Measurements from ENCODE around the gene SUSD5. TPM values are rescaled to one million over a fixed set of nuclear protein-coding genes. Genes with fewer than 3 reads are reported as not detected.

Gene SUSD5
- total and polyA plus RNA-seq, 2 experiments from 2014 or later, result 1.4 to 3.6 TPM

GRCh38 chr3:33117461-33117860, 101.1 kb downstream of the SUSD5 start:
- Histone ChIP-seq H3K4me1 (ENCODE audit: insufficient read depth) (peaks cover 15% of the 10 kb centered on the region), H3K27me3 (ENCODE audit: insufficient read depth) (peaks cover 3% of the 10 kb centered on the region; the same call in 1 of the 2 replicates), H3K4me3 (no peak overlapping the region), H3K27ac (ENCODE audit: low read depth) (no peak overlapping the region), H3K79me2 (replicated peaks; ENCODE audit: insufficient read depth) (peaks cover 26% of the 10 kb centered on the region; the same call in 1 of the 2 replicates), H3K4me2 (no peak overlapping the region), H3K36me3 (ENCODE audit: insufficient read depth) (no peaks in the 10 kb centered on the region), H4K20me1 (replicated peaks; ENCODE audit: insufficient read depth) (no peaks in the 10 kb centered on the region; the same call in none of the 2 replicates), H3F3A (replicated peaks; ENCODE audit: low read depth) (peaks cover 8% of the 10 kb centered on the region; the same call in 1 of the 2 replicates), H2AFZ (no peak overlapping the region), H3K9me2 (ENCODE audit: insufficient read depth) (no peaks in the 10 kb centered on the region)
- TF ChIP-seq REST (IDR thresholded peaks at IDR 0.05; ENCODE audit: unreplicated experiment), result no peak
- TF ChIP-seq CREB1 (CRISPR knock-in tag; IDR thresholded peaks at IDR 0.05; ENCODE audit: low read depth), result no peak
- no peak overlapping the region for H3K4me3 Mint-ChIP-seq
- H3K4me1 Mint-ChIP-seq, result peaks cover 14% of the 10 kb centered on the region
- ATAC-seq (no peak), DNase-seq (ENCODE audit: low spot score) (no peak)
- peaks cover 1% of the 10 kb centered on the region; the same call in 1 of the 3 replicates for H3K9me3 Mint-ChIP-seq
- no peak overlapping the region for H3K27ac Mint-ChIP-seq
- H3K36me3 Mint-ChIP-seq (ENCODE audit: low read depth), result peaks cover 9% of the 10 kb centered on the region
- peaks cover 2% of the 10 kb centered on the region for H3K27me3 Mint-ChIP-seq (ENCODE audit: insufficient read depth, low read depth, poor library complexity)

DNA sequence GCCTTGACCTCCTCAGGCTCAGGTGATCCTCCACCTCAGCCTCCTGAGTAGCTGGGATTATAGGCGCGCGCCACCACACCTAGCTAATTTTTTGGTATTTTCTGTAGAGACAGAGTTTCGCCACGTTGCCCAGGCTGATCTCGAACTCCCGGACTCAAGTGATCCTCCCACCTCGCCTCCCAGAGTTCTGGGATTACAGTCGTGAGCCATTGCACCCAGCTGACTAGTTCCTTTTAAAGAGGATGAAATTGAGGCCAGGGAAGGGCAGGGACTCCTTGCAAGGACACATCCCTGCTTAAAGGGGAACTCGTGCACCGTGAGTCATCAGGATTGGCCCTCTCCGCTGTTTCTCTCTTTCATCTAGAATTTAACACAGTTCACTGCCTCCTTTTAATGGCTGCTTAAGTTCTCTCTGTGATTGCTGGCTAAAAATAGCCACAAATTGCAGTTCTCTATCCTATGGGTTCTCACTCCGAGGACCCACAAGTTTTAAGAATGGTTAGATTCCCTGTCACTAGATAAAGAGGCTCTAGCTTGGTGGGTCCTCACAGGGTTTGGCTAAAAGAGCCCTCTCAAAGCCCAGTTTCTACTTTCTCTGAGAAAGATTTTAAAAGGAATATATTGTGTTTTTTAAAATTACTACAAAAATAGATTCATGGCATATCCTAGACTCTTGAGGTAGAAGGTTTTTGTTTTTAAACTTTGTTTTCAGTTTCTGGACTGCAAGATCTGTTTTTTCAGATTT, 103.4 kb downstream of the SUSD5 start:
- H3K27me3 Mint-ChIP-seq (ENCODE audit: insufficient read depth, low read depth, poor library complexity), result peaks cover 2% of the 10 kb centered on the region
- ATAC-seq (no peak), DNase-seq (ENCODE audit: low spot score) (peak; percentile 26)
- Histone ChIP-seq H3K4me3 (peak overlapping the region; percentile 89), H3K36me3 (ENCODE audit: insufficient read depth) (no peaks in the 10 kb centered on the region), H3K4me2 (peak overlapping the region; percentile 90), H3K4me1 (ENCODE audit: insufficient read depth) (peaks cover 15% of the 10 kb centered on the region), H3K79me2 (replicated peaks; ENCODE audit: insufficient read depth) (peaks cover 26% of the 10 kb centered on the region; the same call in 1 of the 2 replicates), H3K27me3 (ENCODE audit: insufficient read depth) (peaks cover 5% of the 10 kb centered on the region; the same call in 1 of the 2 replicates), H3F3A (replicated peaks; ENCODE audit: low read depth) (peaks cover 8% of the 10 kb centered on the region; the same call in 1 of the 2 replicates), H4K20me1 (replicated peaks; ENCODE audit: insufficient read depth) (no peaks in the 10 kb centered on the region; the same call in none of the 2 replicates), H3K9me2 (ENCODE audit: insufficient read depth) (no peaks in the 10 kb centered on the region), H2AFZ (no peak overlapping the region), H3K27ac (ENCODE audit: low read depth) (no peak overlapping the region)
- H3K4me3 Mint-ChIP-seq, result peak overlapping the region; percentile 80
- H3K27ac Mint-ChIP-seq, result no peak overlapping the region
- H3K36me3 Mint-ChIP-seq (ENCODE audit: low read depth), result no peaks in the 10 kb centered on the region; the same call in 1 of the 3 replicates
- TF ChIP-seq, protein P1, sequence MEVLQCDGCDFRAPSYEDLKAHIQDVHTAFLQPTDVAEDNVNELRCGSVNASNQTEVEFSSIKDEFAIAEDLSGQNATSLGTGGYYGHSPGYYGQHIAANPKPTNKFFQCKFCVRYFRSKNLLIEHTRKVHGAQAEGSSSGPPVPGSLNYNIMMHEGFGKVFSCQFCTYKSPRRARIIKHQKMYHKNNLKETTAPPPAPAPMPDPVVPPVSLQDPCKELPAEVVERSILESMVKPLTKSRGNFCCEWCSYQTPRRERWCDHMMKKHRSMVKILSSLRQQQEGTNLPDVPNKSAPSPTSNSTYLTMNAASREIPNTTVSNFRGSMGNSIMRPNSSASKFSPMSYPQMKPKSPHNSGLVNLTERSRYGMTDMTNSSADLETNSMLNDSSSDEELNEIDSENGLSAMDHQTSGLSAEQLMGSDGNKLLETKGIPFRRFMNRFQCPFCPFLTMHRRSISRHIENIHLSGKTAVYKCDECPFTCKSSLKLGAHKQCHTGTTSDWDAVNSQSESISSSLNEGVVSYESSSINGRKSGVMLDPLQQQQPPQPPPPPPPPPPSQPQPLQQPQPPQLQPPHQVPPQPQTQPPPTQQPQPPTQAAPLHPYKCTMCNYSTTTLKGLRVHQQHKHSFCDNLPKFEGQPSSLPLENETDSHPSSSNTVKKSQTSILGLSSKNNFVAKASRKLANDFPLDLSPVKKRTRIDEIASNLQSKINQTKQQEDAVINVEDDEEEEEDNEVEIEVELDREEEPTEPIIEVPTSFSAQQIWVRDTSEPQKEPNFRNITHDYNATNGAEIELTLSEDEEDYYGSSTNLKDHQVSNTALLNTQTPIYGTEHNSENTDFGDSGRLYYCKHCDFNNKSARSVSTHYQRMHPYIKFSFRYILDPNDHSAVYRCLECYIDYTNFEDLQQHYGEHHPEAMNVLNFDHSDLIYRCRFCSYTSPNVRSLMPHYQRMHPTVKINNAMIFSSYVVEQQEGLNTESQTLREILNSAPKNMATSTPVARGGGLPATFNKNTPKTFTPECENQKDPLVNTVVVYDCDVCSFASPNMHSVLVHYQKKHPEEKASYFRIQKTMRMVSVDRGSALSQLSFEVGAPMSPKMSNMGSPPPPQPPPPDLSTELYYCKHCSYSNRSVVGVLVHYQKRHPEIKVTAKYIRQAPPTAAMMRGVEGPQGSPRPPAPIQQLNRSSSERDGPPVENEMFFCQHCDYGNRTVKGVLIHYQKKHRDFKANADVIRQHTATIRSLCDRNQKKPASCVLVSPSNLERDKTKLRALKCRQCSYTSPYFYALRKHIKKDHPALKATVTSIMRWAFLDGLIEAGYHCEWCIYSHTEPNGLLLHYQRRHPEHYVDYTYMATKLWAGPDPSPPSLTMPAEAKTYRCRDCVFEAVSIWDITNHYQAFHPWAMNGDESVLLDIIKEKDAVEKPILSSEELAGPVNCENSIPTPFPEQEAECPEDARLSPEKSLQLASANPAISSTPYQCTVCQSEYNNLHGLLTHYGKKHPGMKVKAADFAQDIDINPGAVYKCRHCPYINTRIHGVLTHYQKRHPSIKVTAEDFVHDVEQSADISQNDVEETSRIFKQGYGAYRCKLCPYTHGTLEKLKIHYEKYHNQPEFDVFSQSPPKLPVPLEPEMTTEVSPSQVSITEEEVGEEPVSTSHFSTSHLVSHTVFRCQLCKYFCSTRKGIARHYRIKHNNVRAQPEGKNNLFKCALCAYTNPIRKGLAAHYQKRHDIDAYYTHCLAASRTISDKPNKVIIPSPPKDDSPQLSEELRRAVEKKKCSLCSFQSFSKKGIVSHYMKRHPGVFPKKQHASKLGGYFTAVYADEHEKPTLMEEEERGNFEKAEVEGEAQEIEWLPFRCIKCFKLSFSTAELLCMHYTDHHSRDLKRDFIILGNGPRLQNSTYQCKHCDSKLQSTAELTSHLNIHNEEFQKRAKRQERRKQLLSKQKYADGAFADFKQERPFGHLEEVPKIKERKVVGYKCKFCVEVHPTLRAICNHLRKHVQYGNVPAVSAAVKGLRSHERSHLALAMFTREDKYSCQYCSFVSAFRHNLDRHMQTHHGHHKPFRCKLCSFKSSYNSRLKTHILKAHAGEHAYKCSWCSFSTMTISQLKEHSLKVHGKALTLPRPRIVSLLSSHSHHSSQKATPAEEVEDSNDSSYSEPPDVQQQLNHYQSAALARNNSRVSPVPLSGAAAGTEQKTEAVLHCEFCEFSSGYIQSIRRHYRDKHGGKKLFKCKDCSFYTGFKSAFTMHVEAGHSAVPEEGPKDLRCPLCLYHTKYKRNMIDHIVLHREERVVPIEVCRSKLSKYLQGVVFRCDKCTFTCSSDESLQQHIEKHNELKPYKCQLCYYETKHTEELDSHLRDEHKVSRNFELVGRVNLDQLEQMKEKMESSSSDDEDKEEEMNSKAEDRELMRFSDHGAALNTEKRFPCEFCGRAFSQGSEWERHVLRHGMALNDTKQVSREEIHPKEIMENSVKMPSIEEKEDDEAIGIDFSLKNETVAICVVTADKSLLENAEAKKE (CRISPR knock-in tag; IDR thresholded peaks at IDR 0.05), result no peak
- no peak for TF ChIP-seq EZH2phosphoT487 (IDR thresholded peaks at IDR 0.05; ENCODE audit: unreplicated experiment)
- peaks cover 5% of the 10 kb centered on the region; the same call in 2 of the 3 replicates for H3K9me3 Mint-ChIP-seq
- H3K4me1 Mint-ChIP-seq, result peaks cover 14% of the 10 kb centered on the region

All from GM23338 (cell line).